ENCODE measurements around the gene SRSF1. TPM values are rescaled to one million over a fixed set of nuclear protein-coding genes. Genes with fewer than 3 reads are reported as not detected.
A peak's percentile ranks its signal among the peaks of the same experiment; 100 is the strongest.

SRSF1 gene
- total RNA-seq, 2 experiments from 2014 or later = 531 to 582 TPM

DNA sequence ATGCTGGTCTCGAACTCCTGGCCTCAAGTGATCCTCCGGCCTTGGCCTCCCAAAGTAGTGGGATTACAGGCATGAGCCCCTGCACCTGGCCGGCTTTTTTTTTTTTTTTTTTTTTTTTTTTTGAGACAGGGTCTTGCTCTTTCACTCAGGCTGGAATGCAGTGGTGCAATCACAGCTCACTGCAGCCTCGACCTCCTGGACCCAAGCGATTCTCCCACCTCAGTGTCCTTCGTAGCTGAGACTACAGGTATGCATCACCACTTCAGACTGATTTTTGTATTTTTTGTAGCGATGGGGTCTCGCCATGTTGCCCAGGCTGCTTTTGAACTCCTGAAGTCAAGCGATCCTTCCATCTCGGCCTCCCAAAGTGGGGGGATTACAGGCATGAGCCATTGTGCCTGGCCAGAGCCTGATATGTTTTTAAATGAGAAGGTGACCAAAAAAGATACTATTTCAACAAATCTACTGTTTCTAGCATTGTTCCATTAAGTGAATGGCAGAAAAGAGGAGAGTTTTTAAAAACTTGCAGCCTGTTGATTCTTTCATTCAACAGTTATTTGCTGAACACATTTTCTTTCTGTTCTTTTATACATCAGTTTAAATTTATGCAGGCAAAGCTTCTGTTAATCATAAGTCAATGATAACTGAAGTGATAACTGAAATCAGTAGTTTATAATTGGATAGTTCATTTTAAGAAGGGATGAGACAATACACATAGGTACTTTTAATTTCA lies 3.2 kb upstream of the SRSF1 start:
- Histone ChIP-seq H3K9me3 (ENCODE audit: low read length) (no peaks in the 10 kb centered on the region), H4K20me1 (ENCODE audit: insufficient read depth, low read length) (peaks cover 10% of the 10 kb centered on the region), H3K4me1 (ENCODE audit: insufficient read depth, low read length, poor library complexity, severe bottlenecking) (peaks cover 14% of the 10 kb centered on the region), H3K4me3 (ENCODE audit: low read depth, low read length, poor library complexity, severe bottlenecking) (no peak overlapping the region), H3K27ac (ENCODE audit: low read depth, low read length, poor library complexity, severe bottlenecking) (no peak overlapping the region), H3K79me2 (ENCODE audit: insufficient read depth, low read depth, low read length) (peaks cover 30% of the 10 kb centered on the region), H2AFZ (ENCODE audit: low read length) (no peak overlapping the region), H3K36me3 (ENCODE audit: insufficient read depth, low read length) (peaks cover 18% of the 10 kb centered on the region), H3K4me2 (ENCODE audit: low read length) (no peak overlapping the region), H3K9me2 (ENCODE audit: insufficient read depth, low read length) (no peaks in the 10 kb centered on the region)
- no peak for TF ChIP-seq EZH2phosphoT487 (IDR thresholded peaks at IDR 0.05; ENCODE audit: borderline replicate concordance, low read depth, low read length)
- TF ChIP-seq, protein P1, sequence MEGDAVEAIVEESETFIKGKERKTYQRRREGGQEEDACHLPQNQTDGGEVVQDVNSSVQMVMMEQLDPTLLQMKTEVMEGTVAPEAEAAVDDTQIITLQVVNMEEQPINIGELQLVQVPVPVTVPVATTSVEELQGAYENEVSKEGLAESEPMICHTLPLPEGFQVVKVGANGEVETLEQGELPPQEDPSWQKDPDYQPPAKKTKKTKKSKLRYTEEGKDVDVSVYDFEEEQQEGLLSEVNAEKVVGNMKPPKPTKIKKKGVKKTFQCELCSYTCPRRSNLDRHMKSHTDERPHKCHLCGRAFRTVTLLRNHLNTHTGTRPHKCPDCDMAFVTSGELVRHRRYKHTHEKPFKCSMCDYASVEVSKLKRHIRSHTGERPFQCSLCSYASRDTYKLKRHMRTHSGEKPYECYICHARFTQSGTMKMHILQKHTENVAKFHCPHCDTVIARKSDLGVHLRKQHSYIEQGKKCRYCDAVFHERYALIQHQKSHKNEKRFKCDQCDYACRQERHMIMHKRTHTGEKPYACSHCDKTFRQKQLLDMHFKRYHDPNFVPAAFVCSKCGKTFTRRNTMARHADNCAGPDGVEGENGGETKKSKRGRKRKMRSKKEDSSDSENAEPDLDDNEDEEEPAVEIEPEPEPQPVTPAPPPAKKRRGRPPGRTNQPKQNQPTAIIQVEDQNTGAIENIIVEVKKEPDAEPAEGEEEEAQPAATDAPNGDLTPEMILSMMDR (conservative IDR thresholded peaks at IDR 0.05; ENCODE audit: low read length) = no peak
- ChIA-PET CTCF (ENCODE audit: unreplicated experiment) (no interaction called here), POLR2A (interaction anchor here (0.7 kb wide), 1 partner anchor 13 kb away, joined by 3 read pairs; no protein-coding TSS in a partner anchor)
- intact Hi-C loops (cut with micrococcal nuclease; ENCODE audit: unreplicated experiment) = no loop called here
- no TSS peak for BruUV-seq (replicated peaks)
- DNase-seq (ENCODE audit: low spot score) = no peak

DNA sequence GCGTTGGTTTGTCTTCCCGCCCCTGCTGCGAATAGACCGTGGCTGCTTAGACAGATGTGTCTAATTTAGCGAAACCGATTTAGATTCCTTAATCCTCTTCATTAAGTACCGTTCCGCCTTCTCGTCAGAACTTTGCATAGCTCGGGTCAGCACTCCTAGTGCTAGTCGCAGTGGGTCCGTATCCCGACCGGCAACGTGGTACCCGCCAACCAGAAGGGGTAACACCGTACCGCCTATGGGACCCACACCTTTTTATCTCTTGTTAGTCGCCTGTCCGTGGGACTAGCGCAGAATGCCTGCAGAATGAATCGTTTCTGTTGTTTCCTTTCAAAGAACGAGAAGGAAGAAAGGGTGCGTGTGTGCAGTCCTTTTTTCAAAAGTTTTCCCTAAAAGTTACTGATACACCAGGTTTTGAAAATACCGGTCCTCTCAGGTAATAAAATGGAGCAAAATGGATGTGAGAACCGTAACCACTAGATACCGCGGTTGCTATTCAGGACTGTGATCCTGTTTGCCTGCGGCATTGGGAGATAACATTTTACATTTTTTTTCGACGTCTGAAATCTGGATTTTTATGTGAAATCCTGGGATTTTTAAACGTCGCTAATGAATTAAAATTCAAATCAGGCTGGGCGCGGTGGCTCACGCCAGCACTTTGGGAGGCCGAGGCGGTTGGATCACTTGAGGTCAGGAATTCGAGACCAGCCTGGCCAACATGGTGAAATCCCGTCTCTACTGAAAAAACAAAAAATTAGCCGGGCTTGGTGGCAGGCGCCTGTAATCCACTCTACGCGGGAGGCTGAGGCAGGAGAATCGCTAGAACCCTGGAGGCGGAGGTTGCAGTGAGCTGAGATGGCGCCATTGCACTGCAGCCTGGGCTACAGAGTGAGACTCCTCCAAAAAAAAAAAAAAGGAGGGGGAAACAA lies 998 bp upstream of the SRSF1 start:
- Histone ChIP-seq H3K36me3 (ENCODE audit: insufficient read depth, low read length) (peaks cover 39% of the 10 kb centered on the region), H3K4me3 (ENCODE audit: low read depth, low read length, poor library complexity, severe bottlenecking) (peak overlapping the region; percentile 96), H3K9me3 (ENCODE audit: low read length) (no peaks in the 10 kb centered on the region), H3K4me2 (ENCODE audit: low read length) (peak overlapping the region; percentile 83), H3K9me2 (ENCODE audit: insufficient read depth, low read length) (no peaks in the 10 kb centered on the region), H4K20me1 (ENCODE audit: insufficient read depth, low read length) (peaks cover 32% of the 10 kb centered on the region), H3K27ac (ENCODE audit: low read depth, low read length, poor library complexity, severe bottlenecking) (peak overlapping the region; percentile 89), H3K4me1 (ENCODE audit: insufficient read depth, low read length, poor library complexity, severe bottlenecking) (peaks cover 36% of the 10 kb centered on the region), H3K79me2 (ENCODE audit: insufficient read depth, low read depth, low read length) (peaks cover 52% of the 10 kb centered on the region), H2AFZ (ENCODE audit: low read length) (peak overlapping the region; percentile 75)
- BruUV-seq (replicated peaks) = TSS peak; percentile 89
- TF ChIP-seq, protein P1 (conservative IDR thresholded peaks at IDR 0.05; ENCODE audit: low read length) = peak; percentile 50
- no peak for TF ChIP-seq EZH2phosphoT487 (IDR thresholded peaks at IDR 0.05; ENCODE audit: borderline replicate concordance, low read depth, low read length)
- no peak for DNase-seq (ENCODE audit: low spot score)
- ChIA-PET CTCF (ENCODE audit: unreplicated experiment) (interaction anchor here (0.9 kb wide), 1 partner anchor 105 kb away, joined by 3 read pairs; no protein-coding TSS in a partner anchor), POLR2A (interaction anchor here (0.7 to 2.4 kb wide), 14 partner anchors 10 to 303 kb away, joined by 3 to 16 read pairs (median 3); partner anchors contain the start of genes DYNLL2, MRPS23 and VEZF1)
- intact Hi-C loops (cut with micrococcal nuclease; ENCODE audit: unreplicated experiment) = loop anchor here (1.0 to 10.0 kb wide), 2 partner anchors 75 to 453 kb away; partner anchors contain the start of gene DYNLL2
